Astrocyte (in vitro differentiated cells and primary cell): ENCODE measurements around the gene GPBAR1.

Source experiments
- EZH2 ChIP-seq: IDR thresholded peaks from 2 replicates; pipeline ENCODE4 v1.6.1; 2012; ENCODE audit warnings: mild to moderate bottlenecking, low read length, inconsistent platforms; ENCODE audit not compliant: insufficient read depth
- TF ChIP-seq, protein P1 (sequence below): IDR thresholded peaks from 2 replicates; pipeline ENCODE4 v1.5.1; 2011; ENCODE audit warnings: low read depth, mild to moderate bottlenecking, inconsistent platforms, low read length, moderate library complexity; ENCODE audit not compliant: insufficient read depth

DNA sequence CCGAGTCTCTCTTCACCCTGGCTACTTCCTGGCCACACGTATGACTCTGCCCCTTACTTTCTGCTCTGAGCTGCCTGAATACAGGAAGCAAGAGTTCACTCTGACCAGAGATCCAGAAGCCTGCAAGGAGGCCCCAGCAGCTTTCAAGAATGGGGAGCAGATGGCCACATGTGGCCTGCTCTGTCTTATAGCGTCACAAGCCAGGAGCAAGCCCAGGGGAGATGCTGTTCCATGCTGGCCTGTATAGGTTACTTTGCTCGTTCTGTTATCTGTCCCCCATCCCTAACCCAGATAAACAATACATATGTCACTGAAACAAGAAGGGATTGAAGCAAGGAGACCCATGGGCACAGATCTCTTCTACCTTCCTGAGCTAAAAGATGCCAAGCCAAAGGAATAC is 13.8 kb downstream of the GPBAR1 start:
- no peak for TF ChIP-seq EZH2
- TF ChIP-seq, protein P1, sequence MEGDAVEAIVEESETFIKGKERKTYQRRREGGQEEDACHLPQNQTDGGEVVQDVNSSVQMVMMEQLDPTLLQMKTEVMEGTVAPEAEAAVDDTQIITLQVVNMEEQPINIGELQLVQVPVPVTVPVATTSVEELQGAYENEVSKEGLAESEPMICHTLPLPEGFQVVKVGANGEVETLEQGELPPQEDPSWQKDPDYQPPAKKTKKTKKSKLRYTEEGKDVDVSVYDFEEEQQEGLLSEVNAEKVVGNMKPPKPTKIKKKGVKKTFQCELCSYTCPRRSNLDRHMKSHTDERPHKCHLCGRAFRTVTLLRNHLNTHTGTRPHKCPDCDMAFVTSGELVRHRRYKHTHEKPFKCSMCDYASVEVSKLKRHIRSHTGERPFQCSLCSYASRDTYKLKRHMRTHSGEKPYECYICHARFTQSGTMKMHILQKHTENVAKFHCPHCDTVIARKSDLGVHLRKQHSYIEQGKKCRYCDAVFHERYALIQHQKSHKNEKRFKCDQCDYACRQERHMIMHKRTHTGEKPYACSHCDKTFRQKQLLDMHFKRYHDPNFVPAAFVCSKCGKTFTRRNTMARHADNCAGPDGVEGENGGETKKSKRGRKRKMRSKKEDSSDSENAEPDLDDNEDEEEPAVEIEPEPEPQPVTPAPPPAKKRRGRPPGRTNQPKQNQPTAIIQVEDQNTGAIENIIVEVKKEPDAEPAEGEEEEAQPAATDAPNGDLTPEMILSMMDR = no peak
